ENCODE measurements around the gene AFG1L.
"Not testable (repeated sequence)": the region's sequence is repeated elsewhere in the genome, so short reads cannot be mapped to it uniquely, and the experiment has no call there.

AFG1L gene

DNA sequence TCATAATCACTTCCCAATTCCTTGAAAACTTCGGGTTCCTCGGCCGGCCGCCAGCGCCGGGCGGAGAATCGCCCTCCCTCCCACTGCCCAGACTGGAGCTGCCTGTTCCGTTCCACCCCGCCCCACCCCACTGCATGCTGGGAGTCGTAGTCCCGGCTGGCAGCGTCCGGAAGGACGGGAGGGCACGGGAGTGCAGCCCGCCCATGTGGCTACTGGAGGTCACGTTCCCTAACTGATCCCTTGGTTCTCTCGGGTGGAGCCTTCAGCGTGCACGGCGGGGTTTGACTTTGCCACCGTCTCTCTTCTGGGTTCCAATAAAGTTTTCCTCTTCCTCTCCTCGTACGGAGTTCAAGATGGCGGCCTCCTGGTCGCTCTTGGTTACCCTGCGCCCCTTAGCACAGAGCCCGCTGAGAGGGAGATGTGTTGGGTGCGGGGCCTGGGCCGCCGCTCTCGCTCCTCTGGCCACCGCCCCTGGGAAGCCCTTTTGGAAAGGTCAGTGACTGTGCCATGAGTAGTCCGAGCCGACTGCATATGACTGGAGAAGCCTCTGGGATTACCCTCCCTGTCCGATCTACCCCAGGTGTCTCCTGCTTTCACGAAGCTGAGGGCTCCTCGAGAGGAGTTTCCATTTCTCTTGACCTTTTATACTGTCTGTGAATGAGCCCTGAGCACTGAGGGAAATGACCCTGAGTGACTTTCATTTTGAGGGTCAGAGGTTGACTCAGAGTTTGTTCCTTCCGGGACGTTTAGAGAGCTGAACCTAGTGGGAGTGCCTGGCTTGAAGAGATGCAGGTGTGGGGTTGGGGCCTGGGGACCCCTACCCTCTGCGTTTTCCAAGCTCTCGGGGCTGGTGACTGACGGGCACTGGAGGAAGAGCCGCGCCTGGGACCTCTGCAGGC lies at the start of gene AFG1L:
AFG1L (plus strand) TSS at position 328 of the 899 bp plus-strand sequence; CDS start at position 354, 26 bp downstream.
- peak; percentile 88 for DNase-seq

DNA sequence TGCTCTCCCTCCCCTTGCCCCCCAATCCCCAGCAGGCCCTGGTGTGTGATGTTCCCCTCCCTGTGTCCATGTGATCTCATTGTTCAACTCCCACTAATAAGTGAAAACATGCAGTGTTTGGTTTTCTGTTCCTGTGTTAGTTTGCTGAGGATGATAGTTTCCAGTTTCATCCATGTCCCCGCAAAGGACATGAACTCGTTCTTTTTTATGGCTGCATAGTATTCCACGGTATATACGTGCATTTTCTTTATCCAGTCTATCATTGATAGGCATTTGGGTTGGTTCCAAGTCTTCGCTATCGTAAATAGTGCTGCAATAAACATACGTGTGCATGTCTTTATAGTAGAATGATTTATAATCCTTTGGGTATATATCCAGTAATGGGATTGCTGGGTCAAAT lies 49.8 kb upstream of the AFG1L start:
- not testable (repeated sequence) for DNase-seq

DNA sequence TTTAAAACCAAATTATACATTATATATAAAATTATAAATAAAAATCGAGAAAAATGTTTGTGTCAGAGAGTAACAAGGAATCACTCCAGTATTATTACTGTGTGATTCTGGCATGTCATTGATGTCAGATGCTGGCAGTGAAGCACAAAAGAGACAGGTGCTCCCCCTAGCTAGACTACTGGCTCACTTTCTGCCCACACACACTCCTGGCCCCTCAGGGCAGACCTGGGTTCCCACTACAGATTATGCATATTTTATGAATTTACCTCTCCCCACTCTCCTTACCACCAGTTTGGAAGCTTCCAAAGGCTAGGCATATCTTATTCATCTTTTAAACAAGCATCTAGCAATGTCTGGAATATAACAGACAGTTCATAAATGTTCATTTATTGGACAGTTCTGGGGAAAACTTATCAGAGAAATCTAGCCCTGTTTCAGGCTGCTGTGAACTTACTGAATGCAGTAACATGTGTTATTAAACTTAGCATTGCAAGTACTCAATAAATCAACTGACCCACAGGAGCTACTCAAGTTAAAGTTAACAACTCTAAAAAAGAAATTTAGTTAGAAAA lies 46.8 kb upstream of the AFG1L start:
- DNase-seq = no peak

DNA sequence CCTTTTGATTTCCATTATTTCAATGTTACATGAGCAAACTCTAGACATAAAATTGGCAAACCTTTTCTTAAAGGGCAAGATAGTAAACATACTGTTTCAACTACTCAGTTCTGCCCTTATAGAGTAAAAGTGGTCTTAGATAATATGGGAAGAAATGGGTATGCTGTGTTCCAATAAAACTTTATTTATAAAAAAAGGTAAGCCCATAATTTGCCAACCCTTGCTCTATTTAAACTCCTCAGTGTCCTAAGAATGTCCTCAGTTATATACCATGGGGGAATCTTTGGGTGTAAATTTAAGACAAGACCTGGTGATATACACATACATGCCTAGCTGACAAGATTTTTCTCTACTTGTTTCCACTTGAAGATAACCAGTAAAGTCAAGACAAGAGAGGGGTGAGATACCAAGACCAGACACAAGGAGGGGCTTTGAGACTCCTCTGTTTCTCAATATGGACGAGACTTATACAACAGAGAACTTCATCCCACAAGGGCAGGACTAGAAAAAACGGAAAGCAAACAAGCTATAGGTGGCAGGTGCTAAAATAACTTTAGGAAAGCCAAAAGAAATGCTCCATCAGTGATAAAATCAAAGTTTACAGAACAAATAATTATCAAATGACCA lies 44.5 kb upstream of the AFG1L start:
- no peak for DNase-seq

DNA sequence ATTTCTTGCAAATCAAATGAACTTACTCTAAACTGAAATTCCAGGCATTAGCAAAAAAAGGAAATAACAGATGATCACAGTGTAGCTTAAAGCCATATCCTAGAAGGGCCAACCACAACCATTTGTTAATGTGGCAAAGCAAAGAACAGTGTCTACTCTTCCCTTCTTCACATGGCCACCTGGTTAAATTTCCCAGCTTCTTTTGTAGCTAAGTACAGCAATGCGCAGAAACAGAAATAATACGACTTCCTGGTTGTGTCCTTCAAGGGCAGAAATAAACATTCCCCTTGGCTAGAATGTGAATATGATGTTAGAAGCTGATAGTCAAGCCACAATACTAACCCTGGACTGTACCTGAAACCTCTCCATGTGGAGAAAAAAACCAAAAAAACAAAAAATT lies 43.6 kb upstream of the AFG1L start:
- no peak for DNase-seq

DNA sequence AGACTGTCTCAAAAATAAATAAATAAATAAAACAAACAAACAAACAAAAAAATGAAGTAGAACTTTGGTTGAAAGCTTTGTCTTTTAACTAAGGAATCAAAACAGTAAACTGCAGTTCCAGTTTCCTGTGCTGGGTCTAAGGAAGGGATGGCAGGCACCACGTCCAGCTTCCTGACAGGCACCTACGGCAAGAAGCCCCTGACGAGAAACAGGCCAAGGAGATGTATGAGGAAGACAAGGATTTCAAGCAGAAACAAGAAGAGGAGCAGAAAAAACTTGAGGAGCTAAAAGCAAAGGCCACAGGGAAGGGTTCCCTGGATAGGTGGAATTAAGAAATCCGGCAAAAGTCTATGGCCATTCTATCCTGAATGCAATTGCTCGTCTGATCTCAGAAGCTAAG lies 42.8 kb upstream of the AFG1L start:
- no peak for DNase-seq

DNA sequence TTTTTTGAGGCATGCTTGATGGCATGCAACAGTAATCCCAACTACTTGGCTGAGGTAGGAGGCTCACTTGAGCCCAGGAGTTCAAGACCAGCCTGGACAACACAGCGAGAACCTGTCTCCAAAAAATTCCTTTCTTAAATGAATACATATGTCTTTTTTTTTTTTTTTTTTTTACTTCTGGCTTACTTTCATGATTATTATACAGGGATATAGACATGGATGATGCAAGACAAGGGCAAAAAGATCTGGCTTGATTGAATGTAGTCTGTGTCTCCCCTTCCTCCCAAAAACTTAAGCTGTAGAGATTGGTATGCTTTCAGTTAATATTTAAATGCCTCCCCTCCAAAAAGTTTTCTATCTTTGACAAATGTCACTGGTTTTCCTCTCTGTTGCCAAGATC lies 41.6 kb upstream of the AFG1L start:
- no peak for DNase-seq

DNA sequence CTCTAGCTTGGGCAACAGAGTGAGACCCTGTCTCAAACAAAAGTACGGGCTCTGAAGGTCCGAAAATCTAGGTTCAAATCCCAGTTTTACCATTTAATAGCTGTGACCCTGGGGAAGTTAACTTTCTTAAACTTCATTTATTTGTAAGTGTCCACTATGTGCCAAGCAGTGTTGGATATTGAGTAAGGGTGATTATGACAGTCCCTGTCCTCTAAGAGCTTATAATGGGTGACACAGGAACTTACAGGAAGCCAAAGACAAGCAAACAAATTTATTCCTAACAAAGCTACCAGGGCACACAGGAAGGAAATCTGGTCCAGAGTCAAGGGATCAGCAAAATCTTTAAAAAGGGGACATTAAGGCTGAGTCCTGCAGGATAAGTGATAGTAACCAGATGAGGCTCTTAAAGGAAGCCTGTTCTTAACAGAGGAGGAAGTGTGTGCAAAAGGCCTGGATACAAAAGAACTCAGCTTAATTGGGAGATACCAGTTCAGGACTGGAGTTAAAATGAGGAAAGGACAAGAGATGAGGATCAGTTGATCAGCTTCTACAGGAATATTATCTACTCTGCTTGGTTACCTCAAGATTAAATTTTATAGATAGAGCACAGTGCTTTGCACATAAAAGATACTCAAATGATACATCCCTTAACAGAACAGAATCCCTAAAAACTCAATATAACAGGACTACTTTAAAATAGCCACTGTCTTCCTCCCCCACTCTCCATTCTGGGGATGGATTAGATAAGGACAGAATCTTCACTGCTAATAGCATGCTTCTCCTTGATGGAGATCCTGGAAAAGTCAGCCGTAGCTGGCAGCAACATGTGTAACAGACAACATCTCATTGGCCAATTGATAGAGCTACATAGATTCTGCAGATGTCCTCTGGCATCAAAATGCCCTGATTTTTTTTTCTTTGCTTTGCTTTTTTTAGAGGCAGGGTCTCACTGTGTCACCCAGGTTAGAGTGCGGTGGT lies 40.1 kb upstream of the AFG1L start:
- DNase-seq = no peak

DNA sequence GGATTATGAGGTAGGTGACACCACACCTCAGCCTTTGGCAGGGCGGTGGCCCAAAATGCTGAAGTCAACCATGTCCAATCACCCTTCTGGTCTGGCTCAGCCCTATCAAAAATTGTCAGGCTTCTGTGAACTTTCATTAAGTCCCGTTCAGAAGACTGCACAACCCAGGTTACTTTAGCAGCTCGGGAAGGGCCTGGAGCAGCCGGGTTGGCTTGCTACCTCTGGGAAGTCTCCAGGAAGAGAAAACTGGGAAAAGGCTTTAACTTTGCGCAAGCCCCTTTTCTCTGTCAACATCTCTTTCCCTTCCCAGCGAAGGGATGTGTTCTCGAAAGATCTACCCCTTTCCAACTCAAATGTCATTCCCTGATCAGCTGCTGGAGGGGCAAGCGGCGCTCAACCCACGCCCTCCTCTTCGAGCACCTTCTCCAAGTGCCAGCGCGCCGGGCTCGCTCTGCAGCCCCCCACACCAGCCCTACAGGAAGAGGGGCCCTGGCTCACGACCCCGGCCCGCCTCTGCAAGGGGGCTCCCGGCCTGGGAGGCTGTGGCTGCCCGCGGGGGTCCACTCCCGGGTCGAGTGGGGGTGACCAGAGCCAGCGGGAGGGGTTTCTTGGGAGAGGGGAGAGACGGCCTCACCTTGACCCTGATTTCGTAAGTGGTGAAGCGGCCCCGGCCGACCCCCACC lies 34.6 kb upstream of the AFG1L start:
- DNase-seq = no peak

DNA sequence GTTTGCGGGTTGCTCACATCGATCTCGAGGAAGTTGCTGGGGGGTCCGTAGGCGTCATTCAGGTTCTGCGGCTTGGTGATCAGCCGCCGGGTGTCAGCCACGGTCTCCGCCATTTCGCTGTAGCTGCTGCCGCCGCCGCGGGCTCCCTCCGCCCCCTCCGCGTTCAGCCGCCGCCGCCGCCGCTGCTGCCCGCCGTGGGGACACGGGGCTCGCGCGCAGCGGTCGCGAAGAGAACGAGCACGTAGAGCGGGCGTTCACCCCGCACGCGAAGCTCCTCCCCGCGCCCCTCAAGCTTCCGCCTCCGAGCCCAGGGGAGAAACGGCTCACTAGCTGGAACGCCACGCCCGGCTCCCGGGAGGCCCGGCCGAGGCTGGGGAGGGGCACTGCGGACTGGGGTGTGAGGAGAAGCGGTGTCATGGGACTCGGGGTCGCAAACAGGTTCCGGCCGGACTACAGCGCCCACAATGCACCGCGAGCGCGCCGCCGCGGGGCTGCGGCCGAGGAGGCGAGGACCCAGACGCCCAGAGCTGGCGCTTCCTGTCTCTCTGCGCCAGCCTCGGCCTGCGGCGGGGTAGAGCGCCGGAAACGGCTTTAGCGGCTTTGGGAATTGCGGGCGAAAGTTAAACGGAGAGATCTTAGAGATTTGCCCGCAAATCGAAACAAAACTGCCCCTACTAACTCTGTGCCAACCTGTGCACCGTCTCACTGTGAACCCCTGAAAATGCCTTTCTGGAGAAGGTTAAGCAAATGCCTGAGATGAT lies 33.9 kb upstream of the AFG1L start, which contains the start of gene SNX3:
SNX3 (minus strand) TSS at position 232 of the 761 bp plus-strand sequence; CDS start at position 113, 119 bp downstream.
- DNase-seq = peak; percentile 90

DNA sequence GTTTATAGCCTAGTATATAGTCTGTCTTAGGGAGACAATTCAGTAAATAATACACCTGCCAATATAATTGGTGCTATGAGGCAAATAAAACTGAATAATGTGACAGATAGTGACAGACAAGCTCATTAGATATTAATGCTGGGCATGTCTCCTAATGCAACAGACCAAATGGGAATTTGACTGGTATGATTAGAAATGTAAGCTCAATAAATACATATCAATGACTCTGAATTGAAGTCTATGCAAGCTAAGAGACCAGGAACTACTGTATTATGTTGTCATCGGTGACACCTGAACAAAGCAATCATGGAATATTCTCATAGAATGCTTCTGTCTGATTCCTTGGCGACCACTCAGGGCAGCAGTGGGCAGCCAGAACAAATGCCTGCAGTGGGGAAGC lies 31.5 kb upstream of the AFG1L start:
- DNase-seq = no peak

DNA sequence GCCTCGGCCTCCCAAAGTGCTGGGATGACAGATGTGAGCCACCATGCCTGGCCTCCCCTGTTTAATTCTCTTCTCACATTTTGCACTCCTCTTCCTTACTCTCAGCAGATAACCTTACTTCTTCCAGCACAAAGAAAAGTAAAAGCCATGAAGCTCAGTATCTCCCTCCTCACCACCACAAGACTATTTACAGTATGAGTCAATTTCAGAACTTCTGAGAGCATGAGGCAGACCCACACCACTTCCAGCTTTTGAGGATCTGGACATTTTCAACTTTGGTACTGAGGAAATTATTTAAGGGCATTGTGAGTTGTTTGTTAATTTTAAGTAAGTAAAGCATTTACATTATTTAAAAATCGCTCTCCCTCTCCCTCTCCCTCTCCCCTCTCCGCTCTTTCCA lies 26.0 kb upstream of the AFG1L start:
- no peak for DNase-seq

DNA sequence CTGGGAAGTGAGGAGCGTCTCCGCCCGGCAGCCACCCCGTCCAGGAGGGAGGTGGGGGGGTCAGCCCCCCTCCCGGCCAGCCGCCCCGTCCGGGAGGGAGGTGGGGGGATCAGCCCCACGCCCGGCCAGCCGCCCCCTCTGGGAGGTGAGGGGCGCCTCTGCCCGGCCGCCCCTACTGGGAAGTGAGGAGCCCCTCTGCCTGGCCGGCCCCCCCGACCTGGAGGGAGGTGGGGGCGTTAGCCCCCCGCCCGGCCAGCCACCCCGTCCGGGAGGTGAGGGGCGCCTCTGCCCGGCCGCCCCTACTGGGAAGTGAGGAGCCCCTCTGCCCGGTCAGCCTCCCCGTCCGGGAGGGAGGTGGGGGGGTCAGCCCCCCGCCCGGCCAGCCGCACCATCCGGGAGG lies 24.9 kb upstream of the AFG1L start:
- DNase-seq = not testable (repeated sequence)

DNA sequence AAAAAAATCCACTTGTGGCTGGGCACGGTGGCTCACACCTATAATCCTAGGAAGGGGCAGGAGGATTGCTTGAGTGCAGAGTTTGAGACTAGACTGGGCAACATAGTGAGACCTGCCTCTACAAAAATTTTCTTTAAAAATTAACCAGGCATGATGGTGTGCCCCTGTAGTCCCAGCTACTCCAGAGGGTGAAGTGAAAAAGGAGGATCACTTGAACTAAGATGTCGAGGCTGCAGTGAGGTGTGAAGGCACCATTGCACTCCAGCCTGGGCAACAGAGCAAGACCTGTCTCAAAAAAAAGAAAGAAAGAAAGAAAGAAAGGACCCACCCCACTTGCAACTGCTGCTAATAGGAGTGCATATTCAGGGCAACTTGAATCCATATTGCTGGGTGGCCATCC lies 20.3 kb upstream of the AFG1L start:
- DNase-seq = no peak

DNA sequence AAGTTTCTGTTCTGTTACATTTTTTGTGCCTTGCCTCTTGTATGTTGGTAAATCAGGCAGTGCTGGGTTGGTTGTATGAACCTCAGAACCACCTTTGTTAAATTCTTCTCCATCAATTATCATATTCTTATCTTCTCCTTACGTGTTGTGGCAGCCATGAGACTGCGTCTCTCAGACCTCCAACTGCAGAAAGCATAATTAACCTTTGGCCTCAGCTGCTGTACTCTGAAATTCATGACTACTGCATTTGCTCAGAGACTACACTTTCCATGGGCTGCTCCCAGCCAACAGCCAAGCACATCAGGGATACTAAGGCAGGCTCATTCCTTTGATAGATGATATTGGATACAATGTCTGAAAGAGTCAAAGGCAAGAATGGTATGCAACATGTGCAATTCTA lies 18.9 kb upstream of the AFG1L start:
- DNase-seq = no peak

DNA sequence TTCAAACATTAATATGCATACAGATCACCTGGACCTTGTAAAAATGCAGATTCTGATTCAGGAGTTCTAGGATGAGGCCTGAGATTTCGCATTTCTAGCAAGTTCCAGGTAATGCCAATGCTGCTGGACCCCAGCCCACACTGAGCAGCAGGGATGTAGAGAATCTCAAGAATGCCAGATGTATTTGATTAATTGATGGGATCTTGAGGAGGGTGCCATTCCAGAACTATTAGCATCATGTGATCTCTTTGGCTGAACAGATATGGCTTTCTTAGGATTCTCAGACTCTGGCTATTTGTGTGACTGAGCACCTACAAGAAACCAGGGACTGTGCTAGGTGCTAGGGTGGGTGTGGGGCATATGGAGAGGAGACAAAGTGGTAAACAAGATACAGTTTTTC lies 17.6 kb upstream of the AFG1L start:
- no peak for DNase-seq

DNA sequence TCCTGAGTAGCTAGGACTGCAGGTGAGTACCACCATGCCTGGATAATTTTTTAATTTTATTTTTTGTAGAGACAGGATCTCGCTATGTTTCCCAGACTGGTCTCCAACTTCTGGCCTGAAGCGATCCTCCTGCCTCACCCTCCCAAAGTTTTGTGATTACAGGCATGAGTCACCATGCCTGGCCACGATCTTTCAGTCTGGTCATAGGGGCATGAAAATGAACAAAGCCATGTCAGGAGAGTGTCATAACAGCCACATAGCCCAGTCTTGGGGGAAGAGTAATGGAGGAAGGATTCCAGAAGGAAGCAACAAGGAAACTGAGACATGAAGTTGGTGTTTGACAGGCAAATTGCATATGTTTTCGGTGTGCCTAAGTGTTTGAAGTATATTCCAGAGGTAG lies 17.0 kb upstream of the AFG1L start:
- DNase-seq = no peak

DNA sequence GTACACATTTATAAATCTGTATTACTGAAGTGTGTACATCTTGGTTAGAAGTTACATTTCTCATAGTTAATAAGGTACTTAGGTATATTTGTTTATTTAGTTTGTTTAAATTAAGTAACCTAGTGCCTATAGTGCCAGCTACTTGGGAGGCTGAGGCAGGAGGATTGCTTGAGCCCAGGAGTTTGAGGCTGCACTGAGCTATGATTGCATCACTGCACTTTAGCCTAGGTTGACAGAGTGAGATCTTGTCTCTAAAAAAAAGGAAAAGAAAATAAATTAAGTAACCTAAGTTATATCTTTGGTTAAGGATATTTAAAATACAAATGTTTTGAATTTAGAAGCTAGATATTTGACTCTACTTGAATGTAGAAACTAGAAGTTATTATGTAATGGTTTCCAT lies 9.5 kb upstream of the AFG1L start:
- DNase-seq = no peak

DNA sequence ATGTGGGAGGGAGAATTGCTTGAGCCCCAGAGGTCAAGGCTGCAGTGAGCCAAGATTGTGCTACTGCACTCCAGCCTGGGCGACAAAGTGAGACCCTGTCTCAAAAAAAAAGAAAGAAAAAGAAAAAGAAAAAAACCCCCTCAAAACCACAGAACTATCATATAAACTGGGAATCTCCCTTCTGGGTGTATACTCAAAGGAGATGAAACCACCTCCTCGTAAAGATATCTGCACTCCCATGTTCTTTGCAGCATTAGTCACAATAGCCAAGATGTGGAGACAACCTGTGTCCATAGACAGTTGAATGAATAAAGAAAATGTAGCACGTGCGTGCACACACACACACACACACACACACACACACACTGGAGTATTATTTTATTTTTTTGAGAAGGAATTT lies 8.5 kb upstream of the AFG1L start:
- no peak for DNase-seq

DNA sequence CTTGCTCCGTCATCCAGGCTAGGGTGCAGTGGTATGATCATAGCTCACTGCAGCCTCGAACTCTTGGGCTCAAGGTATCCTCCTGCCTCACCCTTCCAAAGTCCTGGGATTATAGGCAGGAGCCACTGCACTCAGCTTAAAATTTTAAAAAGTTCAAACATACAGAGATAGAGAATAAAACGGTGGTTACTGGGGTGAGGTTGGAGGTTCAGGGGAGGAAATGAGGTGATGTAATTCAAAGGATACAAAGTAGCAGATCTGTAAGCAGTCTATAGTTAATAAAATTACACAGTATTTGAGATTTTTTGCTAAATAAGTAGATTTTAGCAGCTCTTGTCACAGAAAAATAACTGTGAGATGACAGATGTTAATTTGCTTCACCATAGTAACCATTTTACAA lies 7.5 kb upstream of the AFG1L start:
- no peak for DNase-seq

DNA sequence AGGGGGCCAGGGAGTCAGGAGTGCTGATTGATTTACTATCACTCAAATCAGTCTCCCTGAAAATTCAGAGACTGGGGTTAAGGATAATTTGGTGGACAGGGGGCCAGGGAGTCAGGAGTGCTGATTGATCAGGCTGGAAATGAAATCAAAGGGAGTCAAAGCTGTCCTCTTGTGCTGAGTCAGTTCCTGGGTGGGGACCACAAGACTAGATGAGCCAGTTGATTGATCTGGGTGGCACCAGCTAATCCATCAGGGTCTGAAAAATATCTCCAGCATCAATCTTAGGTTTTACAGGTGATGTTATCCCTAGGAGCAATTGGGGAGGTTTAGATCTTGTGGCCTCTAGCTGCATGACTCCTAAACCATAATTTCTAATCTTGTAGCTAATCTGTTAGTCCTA lies 6.1 kb upstream of the AFG1L start:
- no peak for DNase-seq

All from DMS 273 treated with DMSO at 0.1 percent for 48 hours (cell line).